HTR-8/SVneo (cell line): ENCODE results near the gene SNRNP25.
"Not testable (repeated sequence)": the region's sequence is repeated elsewhere in the genome, so short reads cannot be mapped to it uniquely, and the experiment has no call there.

ENCODE experiments used
- DNase-seq: peaks from one replicate; pipeline ENCODE4 v3.0.0; 2011; ENCODE audit warnings: low spot score, mixed read lengths; ENCODE audit not compliant: insufficient read length
- FAIRE-seq: peaks from 2 replicates; lab custom pipeline; 2011; peaks lifted over from hg19 to GRCh38; lab: Jason Lieb, UNC

SNRNP25 gene

DNA sequence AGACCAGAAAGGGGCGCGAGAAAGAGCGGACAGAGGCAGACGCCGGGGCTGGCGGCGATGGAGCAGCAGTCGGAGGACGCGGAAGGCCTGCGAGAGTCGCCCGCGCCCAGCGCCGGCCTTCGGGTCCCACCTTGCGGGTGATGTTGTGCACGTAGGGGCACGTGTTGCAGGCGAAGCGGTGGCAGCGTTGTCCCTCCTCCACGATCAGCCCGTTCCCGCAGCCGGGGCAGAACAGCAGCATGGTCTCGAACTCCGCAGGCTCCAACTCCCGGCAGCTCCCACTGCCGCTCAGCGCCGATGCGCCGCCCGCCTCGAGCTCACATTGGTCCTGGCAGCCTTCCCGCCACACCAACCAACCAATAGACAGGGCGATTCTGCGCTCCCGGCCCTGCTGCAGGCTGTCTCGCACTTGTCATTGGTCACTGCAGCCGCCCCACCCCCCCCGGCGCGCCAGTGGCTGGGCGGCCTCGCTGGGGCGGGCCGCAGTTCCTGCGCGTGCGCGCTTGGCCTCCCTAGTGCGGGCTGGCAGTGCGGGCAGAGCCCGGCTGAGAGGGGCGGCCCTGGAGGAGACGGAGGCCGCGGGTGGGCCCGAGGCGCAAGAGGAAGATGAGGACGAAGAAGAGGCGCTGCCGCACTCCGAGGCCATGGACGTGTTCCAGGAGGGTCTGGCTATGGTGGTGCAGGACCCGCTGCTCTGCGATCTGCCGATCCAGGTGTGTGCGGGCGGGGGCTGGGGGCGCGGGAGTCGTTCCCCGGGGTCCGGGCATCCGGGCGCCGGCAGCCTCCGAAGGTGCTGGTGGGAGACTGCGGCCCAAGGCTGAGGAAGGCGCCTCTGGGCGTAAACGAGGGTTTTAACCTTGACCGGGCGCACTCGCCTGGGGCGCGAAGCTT is at the start of gene SNRNP25, which contains the start of gene POLR3K:
SNRNP25 (plus strand) TSS at position 483 of the 891 bp plus-strand sequence; CDS start at position 672, 189 bp downstream.
POLR3K (minus strand) TSS at position 263 of the 891 bp plus-strand sequence; CDS start at position 241, 22 bp downstream.
- DNase-seq (peak; percentile 98), FAIRE-seq (peak; percentile 95)

DNA sequence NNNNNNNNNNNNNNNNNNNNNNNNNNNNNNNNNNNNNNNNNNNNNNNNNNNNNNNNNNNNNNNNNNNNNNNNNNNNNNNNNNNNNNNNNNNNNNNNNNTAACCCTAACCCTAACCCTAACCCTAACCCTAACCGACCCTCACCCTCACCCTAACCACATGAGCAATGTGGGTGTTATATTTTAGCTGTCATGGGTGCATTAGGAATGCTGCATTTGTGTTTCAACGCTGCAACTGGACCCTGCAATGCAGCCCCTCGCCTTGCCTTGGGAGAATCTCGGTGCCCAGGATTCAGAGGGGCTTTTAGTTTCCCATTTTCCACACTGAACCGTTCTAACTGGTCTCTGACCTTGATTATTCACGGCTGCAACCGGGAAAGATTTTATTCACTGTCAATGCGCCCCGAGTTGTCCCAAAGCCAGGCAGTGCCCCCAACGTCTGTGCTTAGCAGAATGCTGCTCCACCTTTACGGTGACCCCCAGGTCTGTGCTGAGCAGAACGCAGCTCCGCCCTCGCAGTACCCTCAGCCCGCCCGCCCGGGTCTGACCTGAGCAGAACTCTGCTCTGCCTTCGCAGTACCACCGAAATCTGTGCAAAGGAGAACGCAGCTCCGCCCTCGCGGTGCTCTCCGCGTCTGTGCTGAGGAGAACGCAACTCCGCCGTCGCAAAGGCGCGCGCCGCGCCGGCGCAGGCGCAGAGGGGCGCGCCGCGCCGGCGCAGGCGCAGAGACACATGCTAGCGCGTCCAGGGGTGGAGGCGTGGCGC is 43.5 kb upstream of the SNRNP25 start:
- no peak for DNase-seq
- FAIRE-seq: no peak

DNA sequence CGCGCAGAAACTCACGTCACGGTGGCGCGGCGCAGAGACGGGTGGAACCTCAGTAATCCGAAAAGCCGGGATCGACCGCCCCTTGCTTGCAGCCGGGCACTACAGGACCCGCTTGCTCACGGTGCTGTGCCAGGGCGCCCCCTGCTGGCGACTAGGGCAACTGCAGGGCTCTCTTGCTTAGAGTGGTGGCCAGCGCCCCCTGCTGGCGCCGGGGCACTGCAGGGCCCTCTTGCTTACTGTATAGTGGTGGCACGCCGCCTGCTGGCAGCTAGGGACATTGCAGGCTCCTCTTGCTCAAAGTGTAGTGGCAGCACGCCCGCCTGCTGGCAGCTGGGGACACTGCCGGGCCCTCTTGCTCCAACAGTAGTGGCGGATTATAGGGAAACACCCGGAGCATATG is 42.9 kb upstream of the SNRNP25 start:
- DNase-seq, FAIRE-seq: not testable (repeated sequence)

DNA sequence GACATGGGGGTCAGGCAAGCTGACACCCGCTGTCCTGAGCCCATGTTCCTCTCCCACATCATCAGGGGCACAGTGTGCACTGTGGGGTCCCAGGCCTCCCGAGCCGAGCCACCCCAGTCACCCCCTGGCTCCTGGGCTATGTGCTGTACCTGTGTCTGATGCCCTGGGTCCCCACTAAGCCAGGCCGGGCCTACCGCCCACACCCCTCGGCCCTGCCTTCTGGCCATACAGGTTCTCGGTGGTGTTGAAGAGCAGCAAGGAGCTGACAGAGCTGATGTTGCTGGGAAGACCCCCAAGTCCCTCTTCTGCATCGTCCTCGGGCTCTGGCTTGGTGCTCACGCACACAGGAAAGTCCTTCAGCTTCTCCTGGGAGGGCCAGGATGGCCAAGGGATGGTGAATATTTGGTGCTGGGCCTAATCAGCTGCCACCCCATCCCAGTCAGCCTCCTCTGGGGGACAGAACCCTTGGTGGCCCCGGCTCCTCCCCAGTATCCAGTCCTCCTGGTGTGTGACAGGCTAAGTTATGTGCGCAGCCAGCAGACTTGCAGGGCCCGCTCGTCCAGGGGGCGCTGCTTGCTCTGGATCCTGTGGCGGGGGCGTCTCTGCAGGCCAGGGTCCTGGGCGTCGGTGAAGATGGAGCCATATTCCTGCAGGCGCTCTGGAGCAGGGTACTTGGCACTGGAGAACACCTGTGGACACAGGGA is 36.4 kb upstream of the SNRNP25 start:
- not testable (repeated sequence) for DNase-seq, FAIRE-seq

DNA sequence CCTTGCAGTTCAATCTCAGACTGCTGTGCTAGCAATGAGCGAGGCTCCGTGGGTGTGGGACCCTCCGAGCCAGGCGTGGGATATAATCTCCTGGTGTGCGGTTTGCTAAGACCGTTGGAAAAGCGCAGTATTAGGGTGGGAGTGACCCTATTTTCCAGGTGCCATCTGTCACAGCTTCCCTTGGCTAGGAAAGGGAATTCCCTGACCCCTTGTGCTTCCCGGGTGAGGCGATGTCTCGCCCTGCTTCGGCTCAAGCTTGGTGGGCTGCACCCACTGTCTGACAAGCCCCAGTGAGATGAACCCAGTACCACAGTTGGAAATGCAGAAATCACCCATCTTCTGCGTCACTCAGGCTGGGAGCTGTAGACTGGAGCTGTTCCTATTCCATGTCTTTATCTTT is 32.7 kb upstream of the SNRNP25 start:
- DNase-seq, FAIRE-seq: not testable (repeated sequence)

DNA sequence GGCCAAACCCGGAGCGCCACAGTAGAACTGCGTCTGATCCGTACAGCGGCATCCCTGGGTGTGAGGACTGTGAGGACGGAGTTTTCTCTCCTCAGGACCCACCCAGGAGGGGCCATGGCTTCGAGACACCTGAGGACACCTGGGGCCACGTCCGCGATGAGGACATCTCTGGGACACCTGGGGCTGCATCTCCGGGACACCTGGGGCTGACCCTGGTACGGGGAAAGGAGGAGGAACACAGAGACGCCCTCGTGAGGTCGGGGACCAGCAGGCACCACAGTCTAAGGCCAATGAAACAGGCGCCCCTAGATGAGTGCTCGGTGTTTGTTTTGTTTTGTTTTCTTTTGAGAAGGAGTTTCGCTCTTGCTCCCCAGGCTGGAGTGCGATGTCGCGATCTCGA is 29.5 kb upstream of the SNRNP25 start:
- not testable (repeated sequence) for DNase-seq, FAIRE-seq

DNA sequence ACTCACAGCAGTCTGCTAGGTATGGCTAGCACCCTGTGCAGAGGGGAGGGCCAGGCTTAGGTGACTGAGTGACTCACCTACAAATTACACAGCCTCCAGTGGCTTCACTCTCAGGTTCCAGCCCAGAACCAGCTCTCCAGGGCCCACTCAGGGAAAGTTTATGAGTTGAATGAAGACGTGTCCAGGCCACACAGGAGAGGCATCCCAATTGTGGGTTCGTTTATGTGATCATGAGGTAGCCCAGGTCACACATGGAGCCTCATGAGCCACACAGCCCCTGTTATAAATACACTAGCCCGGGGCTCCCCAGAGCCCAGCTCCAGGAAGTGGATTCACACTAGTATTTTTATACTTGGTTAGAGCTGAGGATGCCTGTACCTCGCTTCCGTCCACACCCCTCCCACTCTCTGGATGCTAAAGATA is 27.7 kb upstream of the SNRNP25 start:
- FAIRE-seq, DNase-seq: not testable (repeated sequence)

DNA sequence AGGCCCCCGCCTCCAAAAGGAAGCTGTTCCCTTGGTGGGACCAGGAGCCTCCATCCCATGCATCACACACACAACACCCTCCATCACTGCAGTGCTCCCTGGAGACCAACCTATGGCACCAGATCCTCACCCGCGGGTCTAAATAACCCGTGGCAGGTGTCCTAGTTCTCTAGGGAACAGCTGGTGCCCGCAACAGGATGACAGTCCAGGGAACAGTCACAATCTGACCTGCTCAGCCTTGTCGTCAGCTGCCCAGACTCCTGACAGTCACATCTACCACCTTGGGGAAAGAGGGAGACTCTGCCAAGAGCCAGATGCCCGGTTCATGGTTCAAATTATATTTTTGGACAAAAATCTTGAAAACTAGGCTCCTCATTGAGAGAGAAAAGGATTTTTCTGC is 23.0 kb upstream of the SNRNP25 start:
- not testable (repeated sequence) for DNase-seq, FAIRE-seq

DNA sequence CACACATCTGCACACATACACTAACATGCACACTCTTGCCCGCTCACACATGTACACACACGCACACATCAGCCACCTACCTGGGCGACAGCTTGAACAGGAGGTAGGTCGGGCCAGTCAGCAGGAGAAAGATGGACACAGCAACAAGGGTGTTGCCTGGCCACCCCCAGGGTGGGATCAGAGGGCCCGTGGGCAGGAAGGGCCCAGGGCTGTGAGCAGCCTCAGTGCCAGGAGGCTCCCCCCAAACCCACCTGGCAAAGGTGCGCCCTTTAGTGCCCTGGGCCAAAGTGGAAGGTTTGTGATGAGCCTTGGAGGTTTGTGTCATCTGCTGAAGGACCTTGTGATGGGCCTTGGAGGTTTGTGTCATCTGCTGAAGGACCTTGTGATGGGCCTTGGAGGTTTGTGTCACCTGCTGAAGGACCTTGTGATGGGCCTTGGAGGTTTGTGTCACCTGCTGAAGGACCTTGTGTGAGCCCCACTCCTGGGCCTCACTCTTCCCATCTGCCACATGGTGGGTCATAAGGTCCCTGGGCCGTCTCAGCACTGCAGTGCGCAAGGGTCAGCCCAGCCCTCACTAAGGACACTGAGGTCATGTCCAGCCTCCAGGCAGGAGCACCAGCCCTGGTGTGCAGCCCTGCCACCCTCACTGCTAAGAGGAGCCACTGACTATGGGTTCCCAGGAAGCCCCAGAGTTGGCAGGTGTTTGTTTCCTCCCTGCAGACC is 20.3 kb upstream of the SNRNP25 start:
- not testable (repeated sequence) for DNase-seq, FAIRE-seq

DNA sequence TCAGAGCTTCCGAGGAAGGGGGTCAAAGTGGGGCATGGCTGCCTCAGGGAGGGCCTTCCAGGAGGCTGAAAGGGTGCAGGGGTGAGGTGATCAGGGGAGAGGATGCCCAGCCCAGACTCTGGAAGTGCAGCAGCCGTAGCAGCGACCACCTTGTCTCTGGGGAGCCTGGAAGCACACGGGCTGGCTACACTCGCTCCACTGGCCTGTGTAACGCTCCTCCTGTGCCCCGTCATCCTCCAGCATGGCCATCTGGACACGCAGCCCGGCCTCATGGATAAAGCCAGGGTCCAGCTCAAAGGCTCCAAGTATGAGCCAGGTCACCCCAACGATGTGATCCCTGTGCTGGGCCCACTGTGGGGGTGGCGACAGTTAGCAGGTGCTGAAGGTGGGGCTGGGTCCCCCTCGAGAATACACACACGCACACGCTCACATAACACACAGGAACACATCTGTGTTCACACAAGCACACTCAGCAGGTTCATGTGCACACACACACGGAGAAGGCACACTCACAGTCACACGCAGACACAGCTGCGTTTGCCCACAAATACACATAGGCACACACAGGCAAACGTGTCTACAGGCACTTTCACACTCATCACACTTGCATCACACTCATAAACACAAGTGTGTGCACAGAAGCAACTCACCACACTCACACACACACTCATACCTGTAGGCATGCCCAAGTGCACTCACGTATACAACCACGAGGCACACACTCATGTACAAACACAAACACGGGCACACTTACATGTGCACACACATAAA is 19.6 kb upstream of the SNRNP25 start:
- DNase-seq (no peak), FAIRE-seq (peak; percentile 92)

DNA sequence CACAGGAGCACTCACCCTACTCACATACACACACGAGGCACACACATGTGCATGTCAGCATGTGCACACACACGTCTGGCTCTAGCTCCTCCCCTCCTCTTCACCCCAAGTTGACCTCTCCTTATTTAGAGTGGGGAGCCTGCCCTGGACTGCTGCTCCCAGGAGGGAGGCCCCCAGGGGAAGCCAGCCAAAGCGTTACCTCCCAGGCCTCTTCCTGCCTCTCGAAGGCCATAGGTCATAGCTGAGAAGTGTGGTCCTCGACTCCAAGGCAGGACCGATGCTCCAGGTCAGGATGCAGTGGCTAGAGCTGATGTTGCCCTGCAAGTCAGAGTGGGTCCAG is 19.0 kb upstream of the SNRNP25 start:
- FAIRE-seq (no peak), DNase-seq (no peak)

DNA sequence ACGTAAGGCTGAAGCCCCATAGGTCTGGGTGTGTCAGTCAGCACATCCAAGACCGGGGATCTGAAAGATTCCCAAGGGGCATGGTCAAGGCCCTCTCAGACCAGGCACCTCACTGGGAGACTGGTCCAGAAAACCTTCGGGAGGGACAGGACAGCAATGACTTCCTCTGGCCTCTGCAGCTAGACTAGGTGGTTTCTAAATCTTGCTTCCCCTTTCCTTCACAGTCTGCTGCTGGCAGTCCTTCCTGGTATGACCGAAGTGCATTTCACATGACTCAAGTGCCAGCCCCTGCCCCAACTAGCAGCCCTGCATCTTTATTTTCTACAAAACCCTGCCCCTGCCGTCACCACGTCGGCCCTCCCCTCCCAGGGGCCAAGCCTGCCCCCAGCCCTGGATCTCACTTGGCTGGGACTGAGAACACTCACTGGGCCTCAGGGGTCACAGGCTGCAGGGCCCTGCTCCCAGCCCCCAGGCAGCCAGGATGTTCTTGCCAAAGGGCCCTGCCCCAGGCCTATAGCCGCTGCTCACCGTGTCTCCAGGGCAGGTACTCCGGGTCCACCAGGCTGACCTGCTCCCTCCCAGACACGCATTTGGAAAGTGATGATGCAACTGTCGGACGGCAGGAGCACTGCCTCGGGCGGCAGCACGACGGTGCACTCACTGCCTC is 18.5 kb upstream of the SNRNP25 start:
- DNase-seq: no peak
- no peak for FAIRE-seq

DNA sequence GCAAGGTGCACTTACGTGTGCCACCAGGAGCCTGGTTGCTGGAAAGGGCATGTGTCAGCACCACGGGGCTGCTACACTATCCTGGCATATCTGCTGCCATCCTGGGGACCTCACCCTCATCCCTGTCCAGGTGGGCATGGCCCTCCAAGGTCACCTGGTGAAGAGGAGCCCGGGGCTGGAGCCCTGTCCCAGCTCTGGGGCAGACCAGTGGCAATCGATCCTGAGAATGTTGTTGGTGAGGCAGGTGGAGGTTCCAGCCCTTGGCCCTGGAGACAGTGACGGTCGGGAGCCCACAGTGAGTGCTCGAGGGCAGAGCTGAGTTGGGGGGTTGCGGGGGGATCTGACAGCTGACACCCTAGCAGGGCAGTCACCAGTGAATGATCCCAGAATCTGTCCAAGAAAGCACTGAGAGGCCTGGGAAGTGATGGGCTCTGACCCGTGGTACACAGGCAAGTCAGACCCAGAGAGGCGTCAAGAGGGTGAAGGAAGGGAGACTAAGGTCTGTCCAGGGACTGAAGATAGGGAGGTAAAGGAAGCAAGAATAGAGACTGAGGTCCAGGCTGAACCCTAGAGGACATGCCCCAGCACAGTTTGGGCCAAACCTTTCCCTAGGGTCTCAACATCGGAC is 17.8 kb upstream of the SNRNP25 start:
- no peak for FAIRE-seq
- no peak for DNase-seq

DNA sequence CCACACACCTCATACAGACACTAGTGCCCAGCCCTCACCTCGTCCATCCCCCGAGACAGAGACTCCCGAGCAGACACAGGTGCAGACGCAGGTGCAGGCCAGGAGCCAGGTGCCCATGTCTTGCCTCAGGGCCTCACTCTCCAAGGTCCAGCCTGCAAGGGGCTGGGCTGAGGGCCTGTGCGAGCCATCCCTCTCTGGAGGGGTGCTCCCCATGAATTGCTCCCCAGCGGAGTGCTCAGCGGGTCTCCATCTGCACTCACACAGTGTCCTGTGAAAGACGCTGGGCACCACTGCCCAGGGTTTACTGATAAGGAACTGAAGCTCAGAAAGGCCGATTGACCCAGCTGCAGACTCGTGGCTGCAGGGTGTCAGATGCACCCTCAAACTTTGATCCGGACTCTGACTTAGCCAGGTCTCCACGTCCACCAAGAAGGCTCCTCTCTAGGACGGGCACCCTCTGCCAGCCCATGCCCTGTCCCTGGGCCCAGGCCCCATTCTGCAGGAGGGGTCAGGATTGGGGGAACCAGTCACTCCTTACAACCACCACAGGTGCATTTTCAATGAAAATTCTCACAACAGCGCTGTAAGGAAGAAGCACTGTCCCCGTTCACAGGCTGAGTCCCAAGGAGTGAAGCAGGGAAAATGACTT is 17.2 kb upstream of the SNRNP25 start:
- FAIRE-seq (no peak), DNase-seq (no peak)

DNA sequence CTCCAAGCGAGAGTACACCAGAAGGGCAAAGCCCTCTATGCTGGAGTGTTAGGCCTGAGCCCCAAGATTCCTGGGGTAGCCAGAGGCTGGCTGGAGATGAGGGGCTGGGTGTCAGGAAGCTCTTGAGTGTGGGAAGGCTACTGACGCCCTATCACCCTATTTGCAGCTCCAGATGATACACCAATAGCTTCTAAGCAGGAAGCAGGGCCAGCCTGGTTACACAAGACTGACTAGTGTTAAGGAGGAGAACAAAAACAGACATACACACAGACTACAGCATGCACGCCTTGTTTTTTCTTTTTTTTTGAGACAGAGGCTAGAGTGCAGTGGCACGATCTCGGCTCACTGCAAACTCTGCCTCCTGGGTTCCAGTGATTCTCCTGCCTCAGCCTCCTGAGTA is 16.1 kb upstream of the SNRNP25 start:
- DNase-seq (no peak), FAIRE-seq (no peak)

DNA sequence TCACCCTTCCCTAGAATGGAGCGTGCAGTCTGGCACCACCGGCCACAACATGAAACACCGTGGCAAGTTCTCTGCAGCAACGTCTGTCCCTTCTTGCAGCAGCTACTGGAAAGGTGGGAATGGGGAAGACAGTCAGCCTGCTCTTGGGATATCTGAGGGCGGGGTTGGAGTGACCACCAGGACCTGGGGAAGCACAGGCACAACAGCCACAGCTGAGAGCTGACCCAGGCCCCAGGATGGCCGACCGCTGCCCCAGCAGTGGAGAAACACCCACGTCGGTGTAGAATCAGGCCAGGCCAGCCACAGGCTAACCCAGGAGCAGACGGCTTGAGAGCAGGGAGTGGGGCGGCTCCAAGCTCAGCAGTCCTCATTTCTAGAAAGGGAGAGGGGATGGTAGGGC is 15.4 kb upstream of the SNRNP25 start:
- not testable (repeated sequence) for FAIRE-seq, DNase-seq
